SK-MEL-5 (cell line): ENCODE data around the gene TMEM161A. TPM values are rescaled to one million over a fixed set of nuclear protein-coding genes. Genes with fewer than 3 reads are reported as not detected.
"Not testable (repeated sequence)": the region's sequence is repeated elsewhere in the genome, so short reads cannot be mapped to it uniquely, and the experiment has no call there.

Source experiments
- DNase-seq: peaks from one replicate; pipeline ENCODE4 v3.0.0-alpha.2; 2016; ENCODE audit warnings: low read depth, low spot score
- in situ Hi-C: cut with HindIII; loops from 2 replicates; pipeline ENCODE4 v1.10.0; 2016; ENCODE audit warnings: low sequenced_read_pairs, high pct_unique_total_duplicates, low pct_unique_long_range_greater_than_20kb
- polyA plus RNA-seq, 2 experiments: library from polyadenylated mRNA; depleted of rRNA; stranded (reverse); fragments of >200 nt; gene quantifications; 2 replicates each; pipeline ENCODE4 v1.2.3, GENCODE V29; 2015
- total RNA-seq: library from RNA; depleted of rRNA; stranded (reverse); fragments of >200 nt; shearing (Covaris generic); gene quantifications from 2 replicates; pipeline ENCODE4 v1.2.3, GENCODE V29; 2014; rRNA removed

TMEM161A gene
- total RNA-seq = 31.4 and 34.4 TPM in 2 replicates
- 53.5 and 56.9 TPM in 2 replicates for polyA plus RNA-seq (2015; cell fraction: cytosol; rRNA removed)
- polyA plus RNA-seq (2015; cell fraction: nucleus; rRNA removed) = 95.8 and 106 TPM in 2 replicates

DNA sequence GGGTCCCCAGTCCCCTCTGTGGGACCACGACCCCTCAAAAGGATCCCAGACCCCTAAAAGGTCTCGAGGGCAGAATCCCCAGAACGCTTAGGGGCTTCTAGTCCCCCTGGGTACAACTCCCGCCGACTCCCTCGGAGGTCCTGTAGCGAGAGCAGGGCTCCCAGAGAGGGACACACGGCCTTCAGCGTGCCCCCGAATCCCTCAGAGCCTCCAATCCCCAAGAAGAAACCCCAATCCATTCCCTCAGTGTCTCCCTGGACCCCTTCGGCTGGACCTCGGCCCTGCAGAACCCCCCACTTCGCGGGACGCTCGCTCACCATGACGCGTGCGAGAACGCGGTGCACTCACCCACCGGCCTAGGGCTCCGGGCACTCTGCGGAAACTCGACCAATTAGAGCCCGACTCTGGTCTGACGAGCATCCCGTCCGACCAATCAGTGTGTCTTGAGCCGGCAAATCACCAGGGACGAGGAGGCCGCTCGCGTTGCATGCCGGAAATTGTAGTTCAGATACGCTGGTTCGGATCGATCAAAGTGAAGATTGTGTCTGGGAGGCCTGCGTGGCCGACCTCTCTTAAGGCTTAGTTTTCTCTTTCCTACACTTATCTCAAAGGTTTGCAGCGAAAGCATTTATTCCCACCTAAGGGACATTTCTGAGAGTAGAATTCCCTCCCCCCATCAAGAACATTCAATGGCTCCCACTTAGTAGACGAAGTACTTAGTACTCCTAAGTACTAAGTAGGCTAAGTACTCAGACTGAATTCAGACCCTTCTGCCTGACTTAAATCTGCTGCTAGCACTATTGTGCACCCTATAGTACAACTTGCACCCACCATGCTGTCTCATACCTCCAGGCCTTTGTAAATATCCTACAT lies at the start of gene TMEM161A:
TSS of gene TMEM161A (minus strand) at position 370 of the 873 bp plus-strand sequence. CDS start at position 320, 50 bp downstream.
- DNase-seq = peak; percentile 97
- in situ Hi-C loops = no loop called here

DNA sequence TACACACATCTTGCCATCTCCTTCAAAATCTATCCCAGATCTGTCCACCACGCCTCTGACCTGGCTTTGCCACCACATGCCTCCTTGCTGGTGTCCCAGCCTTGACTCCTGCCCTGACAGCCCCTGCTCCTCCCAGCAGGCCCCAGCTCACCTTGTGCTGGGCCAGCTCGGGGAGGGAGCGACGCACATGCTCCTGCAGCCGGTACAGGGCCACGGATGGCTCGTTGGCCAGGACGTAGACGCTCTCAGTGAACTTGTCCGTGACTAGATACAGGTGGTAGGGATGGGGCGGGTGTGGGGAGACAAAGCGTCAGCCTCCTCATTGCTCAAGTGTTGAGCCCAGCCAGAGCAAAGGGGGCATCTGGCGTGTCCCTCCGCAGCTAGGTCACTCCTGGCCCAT lies 48.5 kb upstream of the TMEM161A start:
- no peak for DNase-seq
- in situ Hi-C loops = no loop called here

DNA sequence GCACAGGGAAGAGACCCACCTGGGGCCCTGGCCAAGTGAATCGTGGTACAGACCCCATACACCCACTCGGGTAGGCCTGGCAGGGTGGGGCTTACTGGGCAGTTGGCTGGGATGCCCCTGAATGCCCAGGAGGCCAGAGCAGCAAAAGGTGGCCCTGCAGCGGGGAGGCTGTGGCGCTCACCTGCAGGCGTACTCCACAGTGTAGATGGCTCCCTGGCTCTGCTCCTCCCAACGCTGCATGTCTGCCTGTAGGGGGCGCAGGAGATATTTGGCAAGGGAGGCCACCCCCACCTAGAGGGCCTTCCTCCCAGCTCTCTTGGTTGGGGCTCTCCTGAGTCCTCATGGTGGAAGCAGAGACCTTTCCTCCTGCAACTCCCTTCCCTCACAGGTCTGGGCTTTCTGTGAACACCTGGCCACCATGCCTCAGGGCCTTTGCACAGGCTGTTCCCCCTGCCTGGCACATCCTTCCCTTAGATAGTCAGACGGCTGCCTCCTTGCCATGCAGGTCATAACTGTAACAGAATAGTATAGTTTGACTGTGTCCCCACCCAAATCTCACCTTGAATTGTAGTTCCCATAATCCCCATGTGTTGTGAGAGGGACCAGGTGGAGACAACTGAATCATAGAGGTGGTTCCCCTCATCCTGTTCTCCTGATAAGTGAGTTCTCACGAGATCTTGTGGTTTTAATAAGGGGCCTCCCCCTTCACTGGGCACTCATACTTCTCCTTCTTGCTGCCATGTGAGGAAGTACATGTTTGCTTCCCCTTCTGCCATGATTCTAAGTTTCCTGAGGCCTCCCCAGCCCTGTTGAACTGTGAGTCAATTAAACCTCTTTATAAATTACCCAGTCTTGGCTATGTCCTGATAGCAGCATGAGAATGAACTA lies 47.8 kb upstream of the TMEM161A start:
- peak; percentile 66 for DNase-seq
- in situ Hi-C loops = no loop called here

DNA sequence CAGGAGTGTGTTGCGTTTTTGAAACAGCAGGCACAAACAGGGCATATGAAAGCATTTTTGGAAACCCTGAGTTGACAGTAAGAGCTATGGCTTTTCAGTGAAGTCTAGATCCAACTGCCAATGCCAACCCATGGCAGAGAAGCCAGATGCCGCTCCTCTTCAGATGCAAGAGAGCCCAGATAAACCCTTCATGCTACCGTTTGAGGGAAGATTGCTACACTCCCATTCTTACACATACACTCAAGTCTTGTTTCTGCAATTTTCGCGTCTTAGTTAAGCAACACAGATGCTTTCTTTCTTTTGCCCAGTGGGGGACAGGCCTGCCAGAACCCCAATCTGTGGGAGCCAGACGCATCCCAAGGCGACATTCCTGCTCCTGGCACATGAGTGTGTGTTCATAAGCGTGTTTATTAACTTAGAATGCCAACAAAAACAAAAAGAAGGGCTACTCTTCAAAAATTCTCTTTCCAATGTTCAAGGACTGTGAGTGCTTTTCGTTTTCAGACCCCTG lies 43.3 kb upstream of the TMEM161A start:
- in situ Hi-C loops = no loop called here
- DNase-seq = no peak

DNA sequence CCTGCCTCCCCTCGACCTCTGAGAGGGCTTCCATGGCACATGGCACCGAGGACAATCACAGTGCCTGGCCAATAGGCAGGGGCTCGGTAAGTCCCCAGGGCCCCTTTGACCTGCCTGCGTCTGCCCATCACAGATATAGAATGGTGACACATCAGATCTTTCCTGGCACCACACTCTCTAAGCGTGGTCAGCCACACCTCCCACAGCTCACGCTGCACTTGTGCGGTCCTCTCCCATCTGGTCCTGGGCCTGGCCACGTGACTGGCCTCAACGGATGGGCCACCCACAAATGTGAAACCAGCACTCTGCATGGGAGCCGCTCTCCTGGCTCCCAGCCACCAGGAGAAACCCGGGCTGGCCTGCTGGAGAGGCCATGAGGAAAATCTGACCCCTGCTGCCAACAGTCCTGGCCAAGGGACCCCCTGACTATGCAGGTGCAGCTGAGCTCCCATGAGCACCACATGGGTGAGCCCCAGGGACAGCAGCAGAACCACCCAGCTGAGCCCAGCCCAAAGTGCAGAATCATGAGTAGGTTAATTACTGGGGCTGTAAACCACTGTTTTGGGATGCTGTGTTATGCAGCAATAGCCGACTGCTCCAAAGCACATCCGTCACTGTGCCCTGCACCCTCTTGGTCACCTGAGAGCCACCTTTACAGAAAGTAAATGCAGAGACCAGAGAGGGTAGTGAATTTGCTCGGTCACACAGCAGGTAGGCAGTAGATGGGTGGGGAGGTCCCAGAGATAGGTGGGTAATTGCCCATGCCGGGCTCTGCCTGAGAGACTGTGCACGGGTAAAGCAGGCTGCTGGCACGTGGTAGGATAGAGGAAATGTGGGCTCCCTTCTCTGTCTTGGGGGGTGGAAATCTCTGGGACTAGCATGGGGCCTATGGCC lies 41.5 kb upstream of the TMEM161A start:
- DNase-seq = no peak
- in situ Hi-C loops = no loop called here

DNA sequence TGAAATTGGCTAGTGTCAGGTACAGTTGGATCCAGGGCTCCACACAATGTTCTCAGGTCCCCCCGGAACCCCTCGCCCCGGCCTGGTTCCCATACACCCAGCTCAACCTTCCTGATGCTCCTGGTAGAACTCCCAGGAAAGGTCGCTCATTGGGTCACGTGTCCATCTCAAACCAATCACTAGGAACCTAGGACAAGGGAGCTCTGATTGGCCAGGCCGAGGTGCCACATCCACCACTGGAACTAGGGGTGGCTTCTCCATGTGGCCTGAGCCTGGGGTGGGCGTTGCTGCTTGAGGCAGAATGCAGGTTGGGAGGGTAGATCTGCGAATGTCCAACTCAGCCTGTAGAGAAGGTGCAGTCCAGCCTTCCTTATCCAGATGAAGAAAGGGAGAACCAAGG lies 38.7 kb upstream of the TMEM161A start:
- in situ Hi-C loops = no loop called here

DNA sequence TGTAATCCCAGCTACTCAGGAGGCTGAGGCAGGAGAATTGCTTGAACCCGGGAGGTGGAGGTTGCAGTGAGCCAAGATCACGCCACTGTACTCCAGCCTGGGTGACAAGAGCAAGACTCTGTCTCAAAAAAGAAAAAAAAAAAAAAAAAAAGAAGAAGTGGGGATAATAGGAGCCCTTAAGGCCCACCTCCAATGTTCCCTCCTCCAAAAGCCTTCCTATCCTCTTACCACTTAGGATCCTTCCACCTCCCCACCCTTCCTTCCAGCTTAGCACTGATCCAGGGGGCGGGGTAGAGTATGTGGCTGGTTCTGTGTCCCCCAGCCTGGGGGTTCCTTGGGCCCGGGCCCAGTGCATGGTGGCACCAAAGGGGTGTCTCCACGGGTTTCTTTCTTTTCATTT lies 35.0 kb upstream of the TMEM161A start:
- in situ Hi-C loops = not testable (repeated sequence)

More for the DNA sequence above, 38.7 kb upstream of the TMEM161A start:
- peak; percentile 30 for DNase-seq

DNA sequence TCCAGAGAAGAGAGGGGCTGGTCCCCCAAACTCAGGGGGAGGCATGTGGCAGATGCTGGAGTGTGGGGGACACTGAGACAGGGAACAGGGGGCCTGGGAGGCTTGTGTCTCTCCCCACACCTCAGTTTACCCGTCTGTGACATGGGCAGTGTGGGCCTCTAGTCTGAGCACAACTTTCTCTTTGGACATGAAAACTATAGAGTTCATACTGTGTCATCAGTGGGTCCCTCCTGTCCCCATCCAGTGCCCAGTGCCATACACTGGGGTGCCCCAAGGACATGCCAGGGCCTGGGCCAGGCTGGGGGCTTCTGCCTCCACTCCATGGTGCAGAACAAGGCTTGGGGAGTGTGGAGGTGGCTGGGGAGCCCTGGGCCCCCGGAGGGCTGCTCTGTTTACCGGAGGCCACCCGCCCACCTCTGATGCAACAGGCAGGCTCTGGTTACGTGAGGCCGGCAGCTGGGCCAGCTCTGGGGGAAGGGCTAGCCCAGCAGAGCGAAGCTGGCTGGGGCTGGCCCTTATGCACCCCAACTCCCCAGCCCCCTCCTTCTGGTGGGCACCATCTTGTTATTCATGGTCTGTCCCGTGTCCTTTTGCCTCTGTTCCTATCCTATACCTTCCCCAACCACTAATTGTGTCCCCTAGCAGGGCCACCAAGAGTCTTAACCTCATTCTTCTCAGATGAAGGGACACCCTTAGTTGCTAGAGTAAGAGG lies 33.7 kb upstream of the TMEM161A start:
- DNase-seq = no peak
- in situ Hi-C loops = no loop called here

More for the DNA sequence above, 35.0 kb upstream of the TMEM161A start:
- not testable (repeated sequence) for DNase-seq

DNA sequence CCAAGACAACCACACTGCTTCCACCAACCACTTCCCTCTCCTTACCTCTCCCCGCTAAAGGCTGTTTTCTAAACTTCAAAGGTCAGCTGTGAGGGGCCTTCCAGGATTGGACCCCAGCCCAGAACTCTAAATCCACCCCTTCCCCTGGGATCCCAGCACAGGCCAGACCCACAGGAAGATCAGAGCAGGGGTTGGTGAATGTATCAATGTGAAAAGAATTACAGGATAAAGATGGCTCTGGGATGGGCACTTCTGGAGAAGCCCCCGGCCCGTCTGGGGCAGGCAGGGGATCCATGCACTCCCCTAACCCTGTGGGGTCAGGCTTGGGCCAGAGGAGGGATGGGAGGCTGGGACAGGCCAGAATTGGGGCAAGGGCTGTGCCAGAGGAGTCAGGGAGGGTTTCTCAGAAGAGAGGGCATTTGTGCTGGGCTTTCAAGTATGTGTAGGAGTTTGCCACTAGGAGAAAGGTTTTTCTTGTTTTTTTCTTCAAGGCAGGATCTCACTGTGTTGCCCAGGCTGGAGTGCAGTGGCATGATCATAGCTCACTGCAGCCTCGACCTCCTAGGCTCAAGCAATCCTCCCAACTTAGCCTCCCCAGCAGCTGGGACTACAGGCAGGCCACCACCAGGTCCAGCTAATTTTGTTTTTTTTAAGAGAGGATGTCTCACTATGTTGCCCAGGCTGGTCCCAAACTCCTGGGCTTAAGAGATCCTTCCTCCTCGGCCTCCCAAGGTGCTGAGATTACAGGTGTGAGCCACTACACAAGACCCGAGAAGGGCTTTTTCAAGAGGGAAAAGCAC lies 32.8 kb upstream of the TMEM161A start:
- in situ Hi-C loops = no loop called here
- DNase-seq = no peak

DNA sequence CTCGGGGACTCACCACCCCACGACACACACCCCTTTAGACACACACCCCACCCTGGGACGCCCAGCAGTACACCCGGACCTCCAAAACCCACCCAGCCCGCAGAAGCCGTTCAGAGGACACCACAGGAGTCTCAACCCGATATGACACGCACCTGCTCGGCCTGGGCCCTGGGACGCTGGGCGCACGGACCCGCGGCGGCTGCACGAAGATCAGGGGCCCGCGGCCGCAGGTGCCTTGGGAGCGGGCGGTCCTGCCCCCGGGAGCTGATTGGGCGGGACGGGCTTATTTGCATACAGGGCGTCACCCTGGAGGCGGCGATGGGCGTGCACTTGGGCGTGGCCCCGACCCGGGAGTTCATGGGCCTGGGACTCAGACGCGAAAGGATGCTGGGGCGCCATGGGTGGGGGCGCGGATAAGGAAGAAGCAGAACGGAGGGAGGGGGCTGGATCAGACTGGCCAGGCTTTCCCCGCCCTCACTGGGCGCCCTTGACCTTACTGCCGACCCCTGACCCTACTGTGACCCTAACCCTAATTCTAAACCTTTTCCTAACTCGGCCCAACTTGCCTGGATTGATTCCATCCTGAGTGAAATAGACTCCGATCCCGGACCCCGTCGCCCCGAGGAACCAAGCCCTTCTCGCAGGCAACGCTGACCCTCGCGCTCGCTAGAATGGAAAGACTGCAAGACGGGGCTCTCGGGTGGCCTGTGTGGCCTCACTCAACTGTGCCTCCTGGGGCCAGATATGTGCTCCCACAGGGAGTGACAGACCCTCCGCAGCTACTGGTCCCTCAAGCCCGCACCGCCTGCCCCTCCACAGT lies 32.0 kb upstream of the TMEM161A start, which contains the start of gene MEF2B:
TSS of gene MEF2B (minus strand) at position 211 of the 820 bp plus-strand sequence. CDS start 19,528 bp downstream, outside the sequence.
- in situ Hi-C loops = no loop called here
- DNase-seq = peak; percentile 28

DNA sequence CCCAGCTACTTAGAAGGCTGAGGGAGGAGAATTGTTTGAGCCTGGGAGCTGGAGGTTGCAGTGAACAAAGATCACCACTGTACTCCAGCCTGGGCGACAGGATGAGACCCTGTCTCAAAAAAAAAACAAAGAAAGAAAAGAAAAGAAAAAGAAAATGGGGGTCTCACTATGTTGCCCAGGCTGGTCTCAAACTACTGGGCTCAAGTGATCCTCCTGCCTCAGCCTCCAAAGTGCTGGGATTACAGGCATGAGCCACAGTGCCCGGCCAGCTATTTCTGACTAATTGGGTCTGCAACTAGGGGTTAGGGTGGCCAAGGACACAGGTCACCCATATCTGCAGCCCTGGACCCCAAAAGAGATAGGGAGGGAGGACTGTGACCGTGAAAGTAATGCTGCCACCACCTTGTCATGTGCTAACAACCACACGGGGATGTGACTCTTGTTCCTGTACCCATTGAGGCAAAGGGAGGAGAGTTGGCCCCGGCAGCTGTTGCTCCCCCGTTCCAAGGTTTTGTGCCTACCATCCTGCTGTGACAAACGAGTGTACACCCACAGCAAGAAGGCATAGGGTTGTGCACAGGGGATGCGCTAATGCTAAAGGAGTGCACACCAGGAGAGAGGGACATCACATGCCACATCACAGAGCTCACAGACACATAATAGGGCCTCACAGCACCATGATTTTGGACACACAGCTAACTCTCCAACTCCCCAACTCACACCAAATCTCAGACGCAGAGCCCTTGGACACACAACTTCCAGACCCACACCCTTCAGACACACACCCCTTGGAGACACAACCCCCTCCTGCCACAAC lies 31.2 kb upstream of the TMEM161A start:
- no peak for DNase-seq
- in situ Hi-C loops = no loop called here

DNA sequence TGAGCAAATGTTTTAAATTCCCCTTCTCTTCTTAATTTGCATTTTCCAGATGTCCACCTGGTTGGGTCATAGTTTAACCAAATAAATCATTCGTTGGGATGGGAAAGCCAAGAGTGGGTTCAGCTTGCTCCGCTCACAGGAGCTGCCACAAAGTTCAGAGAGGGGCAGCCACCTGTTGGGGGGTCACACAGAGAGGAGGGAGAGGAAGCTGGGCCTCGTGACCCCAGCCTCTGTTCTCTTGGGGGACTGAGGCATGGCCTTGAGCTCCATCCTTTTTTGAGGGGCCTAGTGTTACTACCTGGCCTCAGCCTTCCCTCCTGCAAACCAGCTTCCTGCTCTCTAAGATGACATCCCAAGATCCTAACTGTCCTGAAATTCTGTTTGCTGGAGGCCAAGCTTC lies 29.3 kb upstream of the TMEM161A start:
- DNase-seq = no peak
- in situ Hi-C loops = no loop called here

DNA sequence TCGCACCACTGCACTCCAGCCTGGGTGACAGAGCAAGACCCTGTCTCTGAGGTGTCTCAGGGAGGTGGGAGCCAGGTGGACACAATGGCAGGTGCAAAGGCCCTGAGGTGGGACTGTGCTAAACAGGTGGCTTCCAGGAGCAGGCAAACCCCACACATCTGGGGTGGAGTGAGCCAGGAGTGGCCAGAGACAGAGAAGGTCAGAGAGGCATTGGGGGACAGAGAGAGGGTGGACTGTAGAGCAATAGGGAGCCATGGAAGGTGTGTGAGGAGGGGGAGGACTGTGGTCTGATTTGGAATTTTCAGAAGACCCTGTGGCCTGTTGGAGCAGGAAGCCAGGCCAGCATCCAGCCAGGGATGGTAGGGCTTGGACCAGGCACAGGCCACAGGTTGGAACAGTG lies 27.1 kb upstream of the TMEM161A start:
- no peak for DNase-seq
- in situ Hi-C loops = no loop called here

DNA sequence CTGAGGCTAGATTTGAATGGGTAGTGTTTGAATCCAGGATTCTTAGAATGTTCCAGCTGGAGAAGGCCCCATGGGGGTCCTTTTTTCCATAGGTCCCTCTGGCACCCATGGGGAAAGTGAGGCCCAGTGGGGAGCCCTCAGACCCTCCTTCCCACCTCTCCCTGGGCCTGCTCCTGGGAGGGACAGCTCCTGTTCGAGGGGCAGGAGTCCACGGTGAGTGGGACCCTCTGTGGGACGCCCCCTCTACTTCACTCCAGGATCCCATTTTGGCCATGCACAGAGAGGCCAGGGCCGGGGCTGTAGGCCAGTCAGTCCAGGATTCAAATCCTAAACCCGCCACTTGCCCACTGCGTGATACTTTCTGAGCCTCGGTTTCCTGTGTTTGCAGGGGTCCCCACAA lies 24.2 kb upstream of the TMEM161A start:
- no peak for DNase-seq
- in situ Hi-C loops = no loop called here
